NCI-H345 treated with DMSO at 0.1 percent for 48 hours (cell line): ENCODE measurements around the gene TMEM150C.

ENCODE experiments used
- DNase-seq: peaks from one replicate; lab custom pipeline; 2025; ENCODE audit not compliant: unreplicated experiment; lab: John Stamatoyannopoulos, UW

The TMEM150C gene

DNA sequence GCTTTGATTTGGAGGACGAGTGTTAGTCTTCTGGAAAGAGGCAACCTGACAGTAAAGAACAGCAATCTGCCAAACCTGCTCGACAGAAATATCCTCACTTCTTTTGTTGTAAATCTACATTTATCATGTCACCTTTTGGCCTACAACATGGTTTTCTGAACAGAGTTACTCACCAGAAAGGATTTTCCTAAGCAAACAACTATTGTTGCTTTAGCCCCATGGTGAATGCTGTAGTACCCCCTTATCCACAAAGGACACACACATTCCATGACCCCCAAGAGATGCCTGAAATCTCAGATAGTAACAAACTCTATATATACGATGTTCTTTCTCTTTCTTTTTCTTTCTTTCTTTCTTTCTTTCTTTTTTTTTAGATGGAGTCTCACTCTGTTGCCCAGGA is 42.7 kb downstream of the TMEM150C start:
- no peak for DNase-seq

DNA sequence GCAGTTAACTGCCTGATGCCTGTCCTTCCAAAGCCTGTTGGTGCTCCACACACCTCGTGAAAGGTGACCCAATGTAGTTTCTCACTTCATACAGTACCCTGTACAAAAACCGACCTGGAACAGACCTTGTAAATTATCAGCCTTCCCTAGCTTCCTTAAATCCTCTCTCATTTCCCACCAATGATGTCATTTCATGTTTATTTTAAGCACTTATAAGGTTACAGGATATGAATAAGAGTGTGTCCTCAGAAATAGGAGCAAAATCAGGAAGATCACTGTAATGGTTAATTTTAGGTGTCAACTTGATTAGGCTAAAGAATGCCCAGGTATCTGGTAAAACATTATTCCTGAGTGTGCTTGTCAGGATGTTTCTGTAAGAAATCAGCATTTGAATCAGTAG is 44.7 kb downstream of the TMEM150C start:
- no peak for DNase-seq

DNA sequence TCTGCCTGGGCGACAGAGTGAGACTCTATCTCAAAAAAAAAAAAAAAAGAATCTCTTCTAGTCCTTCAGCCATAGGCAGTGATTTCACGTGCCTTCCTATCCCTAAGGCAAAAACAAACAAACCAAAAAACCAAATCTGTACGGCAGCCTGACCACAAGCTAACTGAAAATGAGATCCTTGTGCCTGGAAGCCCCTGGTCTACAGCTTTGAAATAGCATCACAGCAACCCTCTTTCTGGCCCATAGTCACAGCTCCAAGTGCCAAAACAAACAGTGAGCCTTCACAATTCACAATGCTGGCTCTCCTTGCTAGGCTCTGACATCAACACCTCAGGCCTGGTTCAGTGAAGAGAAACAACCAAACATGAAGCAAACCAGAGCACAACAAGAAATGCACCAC is 46.1 kb downstream of the TMEM150C start:
- no peak for DNase-seq

DNA sequence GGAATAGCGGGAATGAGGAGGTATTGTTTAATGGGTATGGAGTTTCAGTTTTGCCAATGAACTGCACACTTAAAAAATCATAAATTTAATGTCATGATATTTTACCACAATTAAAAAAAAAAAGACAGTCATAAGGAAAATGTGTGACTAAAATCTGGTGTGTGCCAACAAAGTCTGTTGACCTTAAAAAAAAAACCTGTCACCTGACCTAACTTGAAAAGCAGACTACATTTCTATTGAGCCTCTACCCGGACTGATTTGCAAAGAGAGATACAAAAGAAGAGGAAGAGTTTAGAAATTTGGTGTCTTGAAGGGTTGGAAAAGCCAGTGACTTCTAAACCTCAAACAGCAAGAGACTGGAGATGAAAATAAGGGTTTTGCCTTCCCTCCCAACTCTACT is 48.4 kb downstream of the TMEM150C start:
- DNase-seq: no peak

DNA sequence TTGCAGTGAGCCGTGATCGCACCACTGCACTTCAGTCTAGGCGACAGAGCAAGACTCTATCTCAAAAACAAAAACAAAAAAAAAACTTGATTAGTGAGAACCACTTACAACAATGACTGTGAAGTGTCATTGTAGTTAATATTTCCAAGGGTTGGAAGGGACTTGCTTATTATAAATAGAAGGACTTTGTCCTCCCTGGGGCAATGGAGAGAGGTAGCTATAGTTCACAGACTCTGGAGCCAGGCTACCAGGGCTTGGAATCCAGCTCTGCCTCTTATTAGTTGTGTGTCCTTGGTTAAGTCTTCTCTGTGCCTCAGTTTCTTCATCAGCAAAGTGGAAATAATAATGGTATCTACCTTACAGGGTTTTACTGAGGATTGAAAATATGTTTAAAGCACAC is 51.6 kb downstream of the TMEM150C start:
- no peak for DNase-seq

- no peak for DNase-seq
Observed at GRCh38 chr4:82508806-82509428, 52.9 kb downstream of the TMEM150C start.

DNA sequence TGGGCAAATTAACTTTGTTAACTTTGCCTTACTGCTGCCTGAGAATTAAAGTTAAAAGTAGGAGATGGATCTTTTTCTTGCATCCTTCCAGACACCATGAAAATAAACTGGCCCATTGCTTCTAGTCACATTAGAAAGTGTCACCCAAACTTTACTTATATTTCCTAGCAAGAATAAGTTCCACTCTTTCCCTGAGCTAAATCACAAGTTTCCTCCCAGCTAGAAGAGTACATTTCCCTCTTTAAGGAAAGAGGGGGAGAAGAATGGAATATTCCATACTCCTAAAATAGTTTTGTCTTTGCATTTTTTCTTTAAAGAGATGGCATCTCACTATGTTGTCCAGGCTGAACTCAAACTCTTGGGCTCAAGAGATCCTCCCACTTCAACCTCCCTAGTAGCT is 53.8 kb downstream of the TMEM150C start:
- DNase-seq: no peak

- peak; percentile 72 for DNase-seq
Observed at GRCh38 chr4:82501154-82501442, 60.7 kb downstream of the TMEM150C start.

DNA sequence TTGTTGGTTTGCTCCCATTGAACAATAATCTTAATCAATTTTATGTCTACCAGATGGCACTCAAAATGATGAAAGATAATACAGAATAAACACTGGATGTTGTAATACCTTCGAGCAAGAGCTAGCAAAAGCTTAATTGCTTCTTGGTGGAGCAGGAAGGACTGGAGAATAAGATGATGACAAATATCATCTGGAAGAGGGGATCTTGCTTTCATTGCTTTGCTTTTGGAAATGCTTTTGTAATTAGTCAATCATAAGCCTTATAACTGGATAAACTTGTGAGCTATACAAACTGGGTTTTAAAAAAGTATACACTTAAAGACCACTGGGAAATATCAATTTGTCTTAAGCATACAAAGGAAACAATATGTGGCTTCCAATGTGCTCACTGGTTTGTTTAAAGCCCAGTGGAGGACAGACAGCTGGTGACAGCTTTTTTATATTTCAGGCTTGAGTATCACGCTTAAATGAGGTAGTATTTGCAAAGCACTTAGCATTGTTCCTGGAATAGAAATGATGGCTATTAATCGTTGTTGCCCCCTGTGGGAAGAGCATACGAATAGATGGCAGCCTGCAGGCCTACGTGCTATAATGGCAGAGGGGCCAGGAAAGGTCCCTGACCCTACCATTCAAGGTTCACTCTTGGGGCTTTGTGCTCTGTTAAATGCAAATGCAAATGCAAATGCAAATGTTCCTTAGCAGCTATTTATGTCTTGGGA is 61.2 kb downstream of the TMEM150C start:
- DNase-seq: peak; percentile 91

DNA sequence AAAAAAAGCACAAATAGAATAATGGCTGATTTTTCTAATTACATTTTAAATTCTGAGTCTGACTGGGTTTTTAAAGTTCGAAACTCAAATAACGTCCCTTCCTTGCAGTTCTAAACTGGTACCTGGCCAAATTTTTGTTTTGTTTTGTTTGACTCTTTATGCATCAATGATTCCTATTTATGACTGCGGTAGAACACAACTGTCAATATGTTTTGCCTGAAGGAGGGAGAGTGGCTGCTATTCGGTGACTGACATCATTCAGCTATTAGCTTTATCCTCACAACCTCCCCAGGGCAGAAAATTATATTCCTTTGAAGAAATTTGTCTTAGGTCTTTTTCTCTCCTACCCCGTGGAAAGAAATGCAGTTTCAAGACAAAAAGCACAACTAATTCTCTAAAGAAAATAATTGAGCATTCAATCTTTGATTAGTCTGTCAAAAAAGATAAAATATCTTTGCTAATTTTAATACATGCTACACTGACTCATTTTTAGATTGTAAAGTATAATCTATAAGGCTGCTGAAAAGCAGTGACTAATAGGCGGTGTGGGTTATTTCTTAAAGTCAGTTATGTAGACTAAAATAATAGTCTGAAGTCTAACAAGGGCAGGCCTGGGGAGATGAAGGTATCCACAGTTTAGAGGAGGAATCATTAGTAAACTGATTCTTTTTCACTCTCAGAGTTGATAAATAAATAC is 61.9 kb downstream of the TMEM150C start:
- peak; percentile 46 for DNase-seq

GRCh38 chr4:82496349-82496748 is 65.4 kb downstream of the TMEM150C start:
- DNase-seq: no peak

DNA sequence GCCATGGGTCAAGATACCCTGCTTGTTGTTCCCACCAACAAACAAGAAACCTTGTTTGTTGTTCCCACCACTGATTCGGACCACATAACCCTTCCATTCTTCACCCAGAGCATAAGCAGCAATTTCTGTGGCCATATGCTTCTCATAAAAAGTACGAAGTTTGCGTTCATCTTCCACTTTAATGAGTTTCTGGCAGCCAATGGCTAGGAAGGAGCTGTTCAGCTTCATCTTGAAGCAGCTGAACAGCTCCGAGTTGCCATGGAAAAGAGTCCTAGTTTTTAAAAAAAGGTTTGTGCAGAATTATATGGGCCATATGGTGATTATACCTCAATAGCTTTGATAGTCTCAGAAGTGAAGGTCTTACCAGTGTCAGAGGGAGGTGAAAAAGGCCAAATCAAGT is 66.1 kb downstream of the TMEM150C start:
- no peak for DNase-seq

GRCh38 chr4:82493721-82494425 is 67.9 kb downstream of the TMEM150C start:
- DNase-seq: no peak

- DNase-seq: no peak
Observed at GRCh38 chr4:82491251-82491960, 70.4 kb downstream of the TMEM150C start.

- DNase-seq: no peak
Observed at GRCh38 chr4:82489987-82490386, 71.8 kb downstream of the TMEM150C start.

- no peak for DNase-seq
Observed at GRCh38 chr4:82489076-82489475, 72.7 kb downstream of the TMEM150C start.

- DNase-seq: no peak
Observed at GRCh38 chr4:82484996-82485783, 76.6 kb downstream of the TMEM150C start.

DNA sequence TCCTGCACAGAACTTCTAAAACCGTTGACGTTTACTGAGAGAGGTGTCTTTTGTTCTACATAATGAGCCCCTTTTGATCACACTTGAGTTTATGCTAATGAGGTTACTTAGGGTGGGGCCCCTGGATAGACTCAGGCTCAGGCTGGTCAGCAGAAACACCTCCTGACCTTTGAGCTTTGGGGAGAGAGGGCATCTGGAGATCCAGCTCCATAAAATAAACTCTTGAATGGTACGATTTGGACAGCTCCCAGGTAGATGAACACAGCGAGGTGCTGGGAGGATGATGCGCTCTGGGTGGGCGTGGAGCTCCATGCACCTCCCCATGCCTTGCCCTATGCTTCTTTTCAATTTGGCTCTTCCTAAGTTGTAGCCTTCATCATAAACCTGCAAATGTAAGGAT is 79.4 kb downstream of the TMEM150C start:
- no peak for DNase-seq

DNA sequence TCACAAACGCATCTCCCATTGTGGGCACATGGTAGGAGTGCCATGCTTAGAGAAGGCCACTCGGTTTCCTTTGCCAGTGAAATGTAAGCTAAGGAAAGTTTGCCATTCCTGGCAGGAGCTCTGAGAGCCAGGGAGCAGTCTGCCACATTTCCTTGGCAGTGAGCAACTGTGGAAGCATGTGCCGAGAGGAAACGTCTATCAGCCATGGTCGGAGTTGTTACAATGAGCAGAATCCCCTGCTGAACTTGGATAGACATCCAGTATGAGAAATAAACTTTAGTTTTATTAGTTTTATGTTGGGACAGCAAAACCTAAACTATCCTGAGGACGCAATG is 80.3 kb downstream of the TMEM150C start:
- no peak for DNase-seq

GRCh38 chr4:82480771-82481505 is 80.8 kb downstream of the TMEM150C start:
- no peak for DNase-seq
